NCI-H1930 (cell line): Measurements from ENCODE around the gene KLF12.

Experiments used
- DNase-seq, 2 experiments: peaks; one replicate each; lab custom pipeline; 2025; lab: John Stamatoyannopoulos, UW

KLF12 gene

GRCh38 chr13:74103970-74104555 is 30.1 kb downstream of the KLF12 start:
- no peak for DNase-seq

- DNase-seq, result no peak
Observed at GRCh38 chr13:74103196-74103595, 31.0 kb downstream of the KLF12 start.

- DNase-seq, result no peak
Observed at GRCh38 chr13:74102691-74103090, 31.5 kb downstream of the KLF12 start.

- DNase-seq, result no peak
Observed at GRCh38 chr13:74101436-74101835, 32.8 kb downstream of the KLF12 start.

- no peak for DNase-seq
Observed at GRCh38 chr13:74098077-74098476, 36.1 kb downstream of the KLF12 start.

GRCh38 chr13:74097116-74097515 is 37.1 kb downstream of the KLF12 start:
- DNase-seq, result no peak

GRCh38 chr13:74093691-74094090 is 40.5 kb downstream of the KLF12 start:
- DNase-seq, result no peak

GRCh38 chr13:74092711-74093110 is 41.5 kb downstream of the KLF12 start:
- DNase-seq, result no peak

- DNase-seq, result no peak
Observed at GRCh38 chr13:74090869-74091605, 43.2 kb downstream of the KLF12 start.

- DNase-seq, result no peak
Observed at GRCh38 chr13:74090397-74090796, 43.8 kb downstream of the KLF12 start.

- no peak for DNase-seq
Observed at GRCh38 chr13:74087357-74087756, 46.8 kb downstream of the KLF12 start.
